ENCODE data around the gene PACS1.
"Not testable (repeated sequence)": the region's sequence is repeated elsewhere in the genome, so short reads cannot be mapped to it uniquely, and the experiment has no call there.

The PACS1 gene

GRCh38 chr11:66069715-66070603 lies at the start of gene PACS1:
Gene PACS1 (plus strand): TSS chr11:66070272. CDS start chr11:66070487, 215 bp downstream.
- DNase-seq (ENCODE audit: low read depth in 2 of 2) = peak in 1 of 2 donors; percentile 60

GRCh38 chr11:66020618-66021357 lies 49.3 kb upstream of the PACS1 start:
- no peak for DNase-seq (ENCODE audit: low read depth in 2 of 2)

GRCh38 chr11:66022401-66023185 lies 47.5 kb upstream of the PACS1 start:
- peak; percentile 41 to 78 for DNase-seq (ENCODE audit: low read depth in 2 of 2)

GRCh38 chr11:66023186-66023440 lies 47.0 kb upstream of the PACS1 start:
- not testable (repeated sequence) for DNase-seq (ENCODE audit: low read depth in 2 of 2)

- no peak for DNase-seq (ENCODE audit: low read depth in 2 of 2)
These were observed 44.0 kb upstream of the PACS1 start, which contains the start of gene CATSPER1 for GRCh38 chr11:66026017-66026529. Gene CATSPER1 (minus strand): TSS chr11:66026479. CDS start chr11:66026379, 100 bp downstream.

- no peak for DNase-seq (ENCODE audit: low read depth in 2 of 2)
These were observed 36.9 kb upstream of the PACS1 start for GRCh38 chr11:66032957-66033735.

- no peak for DNase-seq (ENCODE audit: low read depth in 2 of 2)
These were observed 34.3 kb upstream of the PACS1 start for GRCh38 chr11:66035653-66036333.

- no peak for DNase-seq (ENCODE audit: low read depth in 2 of 2)
These were observed 33.8 kb upstream of the PACS1 start for GRCh38 chr11:66036334-66036710.

- no peak for DNase-seq (ENCODE audit: low read depth in 2 of 2)
These were observed 32.7 kb upstream of the PACS1 start for GRCh38 chr11:66037327-66037726.

GRCh38 chr11:66039765-66040164 lies 30.3 kb upstream of the PACS1 start:
- no peak for DNase-seq (ENCODE audit: low read depth in 2 of 2)

- no peak for DNase-seq (ENCODE audit: low read depth in 2 of 2)
These were observed 27.7 kb upstream of the PACS1 start for GRCh38 chr11:66042227-66042995.

GRCh38 chr11:66042996-66043906 lies 26.8 kb upstream of the PACS1 start:
- DNase-seq (ENCODE audit: low read depth in 2 of 2) = no peak

- DNase-seq (ENCODE audit: low read depth in 2 of 2) = no peak
These were observed 25.3 kb upstream of the PACS1 start for GRCh38 chr11:66044757-66045156.

- peak; percentile 70 to 78 for DNase-seq (ENCODE audit: low read depth in 2 of 2)
These were observed 24.9 kb upstream of the PACS1 start for GRCh38 chr11:66045177-66045639.

GRCh38 chr11:66046901-66047300 lies 23.2 kb upstream of the PACS1 start:
- no peak for DNase-seq (ENCODE audit: low read depth in 2 of 2)

GRCh38 chr11:66047541-66048365 lies 22.3 kb upstream of the PACS1 start:
- DNase-seq (ENCODE audit: low read depth in 2 of 2) = no peak

GRCh38 chr11:66048547-66049323 lies 21.3 kb upstream of the PACS1 start, which contains the start of gene GAL3ST3:
Gene GAL3ST3 (minus strand): TSS chr11:66049161. CDS start chr11:66045415, 3,746 bp downstream.
- no peak for DNase-seq (ENCODE audit: low read depth in 2 of 2)
